Endothelial cell of umbilical vein (primary cell): ENCODE data around the gene ZNF284.
A peak's percentile ranks its signal among the peaks of the same experiment; 100 is the strongest.

Experiments
- CTCF ChIP-seq, 2 donors: IDR thresholded peaks; 1 replicate in 1 of 2; 2 replicates in 1 of 2; pipeline ENCODE4 v1.5.1; 2011; ENCODE audit warnings: low read length in 2 of 2, mild to moderate bottlenecking in 2 of 2, moderate library complexity in 2 of 2, control low read depth in 1 of 2, inconsistent platforms in 1 of 2, low read depth in 1 of 2; ENCODE audit not compliant: insufficient read depth in 1 of 2; ENCODE audit errors: extremely low read depth in 1 of 2
- EZH2 ChIP-seq: IDR thresholded peaks from 2 replicates; pipeline ENCODE4 v1.6.1; 2012; ENCODE audit warnings: borderline replicate concordance, low read depth, mild to moderate bottlenecking, moderate library complexity, low read length, inconsistent platforms; ENCODE audit not compliant: severe bottlenecking
- FOS ChIP-seq: IDR thresholded peaks from 2 replicates; pipeline ENCODE4 v1.6.1; 2011; ENCODE audit warnings: mild to moderate bottlenecking, low read length, moderate library complexity, borderline replicate concordance; ENCODE audit not compliant: insufficient read depth
- JUN ChIP-seq: IDR thresholded peaks from 2 replicates; pipeline ENCODE4 v1.6.1; 2011; ENCODE audit warnings: borderline replicate concordance, low read depth; ENCODE audit not compliant: insufficient read length, insufficient read depth
- MAX ChIP-seq: IDR thresholded peaks from 2 replicates; pipeline ENCODE4 v1.6.1; 2011; ENCODE audit not compliant: insufficient read depth, insufficient read length
- MYC ChIP-seq: IDR thresholded peaks from one replicate; pipeline ENCODE4 v1.6.1; 2011; ENCODE audit warnings: mild to moderate bottlenecking, low read depth, low read length
- POLR2A ChIP-seq: IDR thresholded peaks from 2 replicates; pipeline ENCODE4 v1.6.1; 2012; ENCODE audit warnings: low read depth, mild to moderate bottlenecking, control low read depth, low read length
- POLR2AphosphoS5 ChIP-seq: IDR thresholded peaks from 2 replicates; pipeline ENCODE4 v1.6.1; 2012; ENCODE audit warnings: low read depth, mild to moderate bottlenecking, control low read depth, low read length, moderate library complexity; ENCODE audit not compliant: insufficient read depth

GRCh38 chr19:44071824-44072542 is at the start of gene ZNF284:
- TF ChIP-seq CTCF (IDR thresholded peaks at IDR 0.05; ENCODE audit: extremely low read depth in 1 of 2, insufficient read depth in 1 of 2, low read depth in 1 of 2, low read length in 2 of 2) (no peak), POLR2AphosphoS5 (no peak), MYC (no peak), EZH2 (no peak), POLR2A (peak; percentile 64), MAX (no peak), JUN (no peak), FOS (no peak)
